Liver (tissue), 9 donors: ENCODE results near the gene GNB1. TPM values are rescaled to one million over a fixed set of nuclear protein-coding genes. Genes with fewer than 3 reads are reported as not detected.

Experiments
- DNase-seq: peaks from one replicate; pipeline ENCODE4 v3.0.0-alpha.2; 2017; ENCODE audit warnings: low spot score
- H3K27ac ChIP-seq, 2 donors: one replicate each; pipeline ENCODE4 v1.7.0; 2013; ENCODE audit warnings: inconsistent platforms in 2 of 2, low read length in 2 of 2, control low read depth in 1 of 2, low read depth in 1 of 2, mild to moderate bottlenecking in 1 of 2
- H3K27me3 ChIP-seq, 4 donors: one replicate each; pipeline versions ENCODE4 v1.6.1 to v1.7.0; 2013; ENCODE audit warnings: low read length in 3 of 4, inconsistent platforms in 1 of 4, mild to moderate bottlenecking in 1 of 4, moderate library complexity in 1 of 4; ENCODE audit not compliant: control insufficient read depth in 4 of 4, insufficient read depth in 4 of 4
- H3K36me3 ChIP-seq, 4 donors: one replicate each; pipeline versions ENCODE4 v1.6.1 to v1.7.0; 2013; ENCODE audit warnings: low read length in 3 of 4, mild to moderate bottlenecking in 3 of 4, low read depth in 1 of 4, moderate library complexity in 1 of 4; ENCODE audit not compliant: control insufficient read depth in 4 of 4, insufficient read depth in 3 of 4
- H3K4me1 ChIP-seq, 4 donors: one replicate each; pipeline versions ENCODE4 v1.6.1 to v1.7.0; 2013; ENCODE audit warnings: low read length in 3 of 4, mild to moderate bottlenecking in 3 of 4, moderate library complexity in 1 of 4; ENCODE audit not compliant: control insufficient read depth in 4 of 4, insufficient read depth in 4 of 4
- H3K4me3 ChIP-seq, 3 donors: one replicate each; pipeline versions ENCODE4 v1.6.1 to v1.7.0; 2013; ENCODE audit warnings: low read length in 3 of 3, control low read depth in 1 of 3, low read depth in 1 of 3, mild to moderate bottlenecking in 1 of 3
- H3K9ac ChIP-seq, 2 donors: one replicate each; pipeline ENCODE4 v1.7.0; 2013; ENCODE audit warnings: low read length in 2 of 2, mild to moderate bottlenecking in 2 of 2, moderate library complexity in 2 of 2, control low read depth in 1 of 2, low read depth in 1 of 2
- H3K9me3 ChIP-seq, 4 donors: one replicate each; pipeline versions ENCODE4 v1.6.1 to v1.7.0; 2013; ENCODE audit warnings: low read length in 3 of 4; ENCODE audit not compliant: control insufficient read depth in 4 of 4
- EGR1 ChIP-seq, 2 donors: IDR thresholded peaks; 2 replicates each; pipeline ENCODE4 v1.6.1; 2016 to 2018; ENCODE audit warnings: antibody characterized with exemption in 2 of 2, low read depth in 2 of 2
- FOXA1 ChIP-seq: IDR thresholded peaks from 2 replicates; pipeline ENCODE4 v1.6.1; 2016; ENCODE audit warnings: antibody characterized with exemption
- FOXA2 ChIP-seq: IDR thresholded peaks from 2 replicates; pipeline ENCODE4 v1.6.1; 2016; ENCODE audit warnings: antibody characterized with exemption
- GABPA ChIP-seq, 2 donors: IDR thresholded peaks in 1 of 2; conservative IDR thresholded peaks in 1 of 2; 2 replicates each; pipeline ENCODE4 v1.6.1; 2016; ENCODE audit warnings: antibody characterized with exemption in 2 of 2, mild to moderate bottlenecking in 1 of 2, moderate library complexity in 1 of 2
- HNF4A ChIP-seq, 2 donors: conservative IDR thresholded peaks; 2 replicates each; pipeline ENCODE4 v1.6.1; 2016; ENCODE audit warnings: antibody characterized with exemption in 2 of 2, mild to moderate bottlenecking in 2 of 2
- HNF4G ChIP-seq: IDR thresholded peaks from 2 replicates; pipeline ENCODE4 v1.6.1; 2016; ENCODE audit warnings: antibody characterized with exemption
- JUND ChIP-seq, 2 donors: IDR thresholded peaks; 2 replicates each; pipeline ENCODE4 v1.6.1; 2016; ENCODE audit warnings: antibody characterized with exemption in 2 of 2
- NR2F2 ChIP-seq: IDR thresholded peaks from 2 replicates; pipeline ENCODE4 v1.6.1; 2016; ENCODE audit warnings: antibody characterized with exemption
- RAD21 ChIP-seq, 2 donors: IDR thresholded peaks; 2 replicates each; pipeline ENCODE4 v1.6.1; 2016; ENCODE audit warnings: antibody characterized with exemption in 2 of 2, mild to moderate bottlenecking in 2 of 2
- REST ChIP-seq: IDR thresholded peaks from 2 replicates; pipeline ENCODE4 v1.6.1; 2016; ENCODE audit warnings: antibody characterized with exemption, mild to moderate bottlenecking
- RXRA ChIP-seq, 2 donors: IDR thresholded peaks; 2 replicates each; pipeline ENCODE4 v1.6.1; 2017 to 2018; ENCODE audit warnings: antibody characterized with exemption in 2 of 2, mild to moderate bottlenecking in 1 of 2
- SP1 ChIP-seq: IDR thresholded peaks from 2 replicates; pipeline ENCODE4 v1.6.1; 2018; ENCODE audit warnings: antibody characterized with exemption, mild to moderate bottlenecking
- YY1 ChIP-seq: IDR thresholded peaks from 2 replicates; pipeline ENCODE4 v1.6.1; 2016; ENCODE audit warnings: antibody characterized with exemption, mild to moderate bottlenecking
- WGBS: extraction: QIAGEN DNeasy Blood & Tissue Kit; methylation state at CpG from one replicate; pipeline ENCODE4 v1.1.7; 2013; 5-methylcytosine and 5-hydroxymethylcytosine counted together
- polyA plus RNA-seq, 2 donors: library from polyadenylated mRNA; stranded (reverse) in 1 of 2; unstranded in 1 of 2; fragments of 200-250 nt in 1 of 2; fragments of >200 nt in 1 of 2; fragmentation: Nextera tagmentation in 1 of 2; extraction: Ambion mirVana in 1 of 2; gene quantifications; one replicate each; pipeline versions ENCODE4 v1.2.1 to v1.2.3, GENCODE V29; 2013 to 2015
- total RNA-seq, 2 donors: library from RNA; depleted of rRNA; stranded (reverse); fragments of >200 nt; gene quantifications; one replicate each; pipeline ENCODE4 v1.2.3, GENCODE V29; 2014
- TF ChIP-seq, protein P1 (sequence below): IDR thresholded peaks from 2 replicates; pipeline ENCODE4 v1.6.1; 2016; ENCODE audit warnings: antibody characterized with exemption
- TF ChIP-seq, protein P2 (sequence below): IDR thresholded peaks from 2 replicates; pipeline ENCODE4 v1.6.1; 2016; ENCODE audit warnings: antibody characterized with exemption
- TF ChIP-seq, protein P3 (sequence below): IDR thresholded peaks from 2 replicates; pipeline ENCODE4 v1.6.1; 2016; ENCODE audit warnings: antibody characterized with exemption
- donor health status: healthy.
- donor health status: healthy.
- donor health status: healthy.
- donor health status: healthy.
- donor health status: healthy.

Gene GNB1
- total and polyA plus RNA-seq, 4 donors: 22.3 to 68.5 (median 52.7) TPM

DNA sequence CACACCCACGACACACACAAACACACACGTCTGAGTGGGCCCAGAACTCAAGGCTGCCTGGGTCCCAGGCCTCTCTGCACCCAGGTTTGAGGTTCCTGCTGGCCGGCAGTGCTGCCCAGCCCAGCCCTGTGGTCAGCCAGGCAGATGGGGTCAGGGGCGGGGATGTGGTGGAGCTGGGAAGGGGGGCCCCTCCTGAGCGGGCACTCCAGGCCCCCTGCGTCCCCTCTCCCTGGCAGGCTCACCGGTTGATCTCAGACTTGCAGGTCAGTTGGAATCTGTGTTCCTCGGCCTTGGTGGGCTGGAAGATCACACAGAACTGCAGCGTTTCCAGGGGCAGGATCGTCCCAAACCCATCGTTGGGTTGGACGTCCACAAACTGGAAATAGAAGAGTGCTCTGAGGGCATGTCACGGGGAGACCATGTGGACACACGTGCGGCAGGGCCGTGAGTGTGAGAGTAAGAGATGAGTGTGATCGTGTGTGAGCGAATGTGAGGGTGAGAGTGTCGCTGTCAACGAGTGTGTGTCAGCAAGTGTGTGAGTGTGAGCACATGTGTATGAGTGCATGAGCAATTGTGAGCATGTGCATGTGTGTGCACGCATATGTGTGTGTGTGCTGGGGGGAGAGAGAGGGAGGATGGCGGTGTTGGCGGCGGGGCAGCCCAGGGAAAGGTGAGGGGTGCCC, 47.9 kb upstream of the GNB1 start (continued):
- TF ChIP-seq NR2F2 (no peak), RXRA (IDR thresholded peaks at IDR 0.05) (no peak), HNF4G (no peak)

DNA sequence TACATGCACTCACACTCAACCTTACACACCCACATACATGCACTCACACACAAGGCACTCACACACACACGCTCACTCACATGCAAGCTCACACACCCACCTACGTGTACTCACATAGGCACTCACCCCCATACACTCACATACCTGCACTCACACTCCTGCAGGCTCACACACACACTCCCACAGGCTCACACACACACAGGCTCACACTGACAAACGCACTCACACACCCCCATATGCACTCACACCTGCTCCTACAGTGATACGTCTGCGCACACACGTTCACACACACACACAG, 47.3 kb upstream of the GNB1 start:
- 79% methylated on average over 6 of the region's 6 CpGs for WGBS
- no peaks in the 10 kb centered on the region for H3K36me3 ChIP-seq
- H3K9me3 ChIP-seq: no peaks in the 10 kb centered on the region
- TF ChIP-seq FOXA2 (no peak), JUND (IDR thresholded peaks at IDR 0.05) (no peak), HNF4G (no peak), GABPA (IDR thresholded peaks at IDR 0.05 in 1 of 2, conservative IDR thresholded peaks at IDR 0.05 in 1 of 2) (no peak), REST (no peak), YY1 (no peak), EGR1 (IDR thresholded peaks at IDR 0.05; ENCODE audit: low read depth in 2 of 2) (no peak), NR2F2 (no peak), RXRA (IDR thresholded peaks at IDR 0.05) (no peak), HNF4A (conservative IDR thresholded peaks at IDR 0.05) (no peak)
- TF ChIP-seq, protein P1, sequence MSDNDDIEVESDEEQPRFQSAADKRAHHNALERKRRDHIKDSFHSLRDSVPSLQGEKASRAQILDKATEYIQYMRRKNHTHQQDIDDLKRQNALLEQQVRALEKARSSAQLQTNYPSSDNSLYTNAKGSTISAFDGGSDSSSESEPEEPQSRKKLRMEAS: no peak
- TF ChIP-seq, protein P2, sequence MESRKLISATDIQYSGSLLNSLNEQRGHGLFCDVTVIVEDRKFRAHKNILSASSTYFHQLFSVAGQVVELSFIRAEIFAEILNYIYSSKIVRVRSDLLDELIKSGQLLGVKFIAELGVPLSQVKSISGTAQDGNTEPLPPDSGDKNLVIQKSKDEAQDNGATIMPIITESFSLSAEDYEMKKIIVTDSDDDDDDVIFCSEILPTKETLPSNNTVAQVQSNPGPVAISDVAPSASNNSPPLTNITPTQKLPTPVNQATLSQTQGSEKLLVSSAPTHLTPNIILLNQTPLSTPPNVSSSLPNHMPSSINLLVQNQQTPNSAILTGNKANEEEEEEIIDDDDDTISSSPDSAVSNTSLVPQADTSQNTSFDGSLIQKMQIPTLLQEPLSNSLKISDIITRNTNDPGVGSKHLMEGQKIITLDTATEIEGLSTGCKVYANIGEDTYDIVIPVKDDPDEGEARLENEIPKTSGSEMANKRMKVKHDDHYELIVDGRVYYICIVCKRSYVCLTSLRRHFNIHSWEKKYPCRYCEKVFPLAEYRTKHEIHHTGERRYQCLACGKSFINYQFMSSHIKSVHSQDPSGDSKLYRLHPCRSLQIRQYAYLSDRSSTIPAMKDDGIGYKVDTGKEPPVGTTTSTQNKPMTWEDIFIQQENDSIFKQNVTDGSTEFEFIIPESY: no peak
- TF ChIP-seq, protein P3, sequence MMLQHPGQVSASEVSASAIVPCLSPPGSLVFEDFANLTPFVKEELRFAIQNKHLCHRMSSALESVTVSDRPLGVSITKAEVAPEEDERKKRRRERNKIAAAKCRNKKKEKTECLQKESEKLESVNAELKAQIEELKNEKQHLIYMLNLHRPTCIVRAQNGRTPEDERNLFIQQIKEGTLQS: no peak
- H3K27me3 ChIP-seq: no peaks in the 10 kb centered on the region
- H3K4me3 ChIP-seq: no peak overlapping the region
- H3K27ac ChIP-seq: no peak overlapping the region
- DNase-seq: no peak
- H3K4me1 ChIP-seq: peaks cover 2 to 13% (median 6%) of the 10 kb centered on the region in 4 donors
- no peak overlapping the region for H3K9ac ChIP-seq

DNA sequence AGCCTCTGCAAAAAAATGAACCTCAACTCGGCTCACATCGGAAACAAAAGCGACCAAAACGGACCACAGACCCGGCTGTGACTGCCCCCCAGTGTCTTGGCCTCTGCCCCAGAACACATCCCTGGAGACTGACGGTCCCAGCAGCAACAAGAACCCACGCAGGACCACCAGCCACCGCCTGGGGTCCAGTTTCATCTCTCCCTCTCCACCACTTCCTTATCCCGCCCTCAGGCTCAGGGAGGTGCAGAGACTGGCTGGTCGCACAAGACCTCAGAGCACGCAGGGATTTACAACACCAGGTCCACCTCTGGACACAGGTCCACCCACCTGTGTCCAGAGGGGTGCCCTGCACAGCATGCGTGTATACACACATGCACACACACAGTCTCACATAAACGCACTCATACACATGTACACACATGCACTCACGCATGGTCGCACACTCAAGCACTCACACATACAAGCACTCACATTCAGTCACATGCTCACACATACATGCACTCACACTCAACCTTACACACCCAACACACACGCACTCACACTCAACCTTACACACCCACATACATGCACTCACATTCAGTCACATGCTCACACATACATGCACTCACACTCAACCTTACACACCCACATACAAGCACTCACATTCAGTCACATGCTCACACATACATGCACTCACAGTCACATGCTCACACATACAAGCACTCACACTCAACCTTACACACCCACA, 46.8 kb upstream of the GNB1 start:
- WGBS: 84% methylated on average over 16 of the region's 16 CpGs
- TF ChIP-seq RXRA (IDR thresholded peaks at IDR 0.05): no peak
- TF ChIP-seq FOXA1: no peak
- no peak for TF ChIP-seq JUND (IDR thresholded peaks at IDR 0.05)
- TF ChIP-seq, protein P3: no peak
- TF ChIP-seq REST: no peak
- no peak for TF ChIP-seq RAD21 (IDR thresholded peaks at IDR 0.05)
- no peak for TF ChIP-seq HNF4A (conservative IDR thresholded peaks at IDR 0.05)
- TF ChIP-seq, protein P1: no peak
- TF ChIP-seq SP1: no peak
- Histone ChIP-seq H3K27ac (no peak overlapping the region), H3K9ac (no peak overlapping the region), H3K4me1 (peaks cover 2 to 13% (median 6%) of the 10 kb centered on the region in 4 donors), H3K36me3 (no peaks in the 10 kb centered on the region), H3K4me3 (no peak overlapping the region), H3K27me3 (no peaks in the 10 kb centered on the region), H3K9me3 (no peaks in the 10 kb centered on the region)
- DNase-seq: no peak
